Muscle of leg (tissue), 11 donors: ENCODE data around the gene LIMA1. TPM values are rescaled to one million over a fixed set of nuclear protein-coding genes. Genes with fewer than 3 reads are reported as not detected.

ENCODE experiments used
- DNase-seq: peaks from one replicate; pipeline ENCODE4 v3.0.0; 2013
- H3K27ac ChIP-seq: one replicate; pipeline ENCODE4 v1.5.1; 2013; ENCODE audit warnings: mild to moderate bottlenecking, low read length, control low read depth
- H3K27me3 ChIP-seq: one replicate; pipeline ENCODE4 v1.6.1; 2013; ENCODE audit warnings: low read length; ENCODE audit not compliant: control insufficient read depth, insufficient read depth
- H3K36me3 ChIP-seq: one replicate; pipeline ENCODE4 v1.6.1; 2013; ENCODE audit warnings: low read length; ENCODE audit not compliant: control insufficient read depth, insufficient read depth
- H3K4me1 ChIP-seq: one replicate; pipeline ENCODE4 v1.6.1; 2013; ENCODE audit warnings: low read length; ENCODE audit not compliant: control insufficient read depth, insufficient read depth
- H3K4me3 ChIP-seq: one replicate; pipeline ENCODE4 v1.5.1; 2013; ENCODE audit warnings: low read length, control low read depth
- H3K9me3 ChIP-seq: replicated peaks from 2 replicates; pipeline ENCODE4 v1.6.1; 2013; ENCODE audit warnings: low read depth, low read length; ENCODE audit not compliant: control insufficient read depth
- WGBS: methylation state at CpG from one replicate; pipeline ENCODE4 v1.1.5; 2013; ENCODE audit warnings: missing lambda C conversion rate; ENCODE audit not compliant: insufficient coverage; 5-methylcytosine and 5-hydroxymethylcytosine counted together
- polyA plus RNA-seq, 8 donors: library from polyadenylated mRNA; unstranded; fragments of 120-200 nt; gene quantifications; one replicate each; pipeline versions ENCODE4 v1.2.1 to v1.2.3, GENCODE V29; 2013; ENCODE audit warnings: inconsistent platforms in 1 of 8, low replicate concordance in 1 of 8; ENCODE audit not compliant: insufficient read length in 8 of 8, insufficient read depth in 1 of 8
- total RNA-seq: library from RNA; stranded (reverse); fragments of 120-200 nt; gene quantifications from one replicate; pipeline ENCODE4 v1.2.4, GENCODE V29; 2013

The LIMA1 gene
- total and polyA plus RNA-seq, 9 donors, result 89.5 to 125 (median 101) TPM

DNA sequence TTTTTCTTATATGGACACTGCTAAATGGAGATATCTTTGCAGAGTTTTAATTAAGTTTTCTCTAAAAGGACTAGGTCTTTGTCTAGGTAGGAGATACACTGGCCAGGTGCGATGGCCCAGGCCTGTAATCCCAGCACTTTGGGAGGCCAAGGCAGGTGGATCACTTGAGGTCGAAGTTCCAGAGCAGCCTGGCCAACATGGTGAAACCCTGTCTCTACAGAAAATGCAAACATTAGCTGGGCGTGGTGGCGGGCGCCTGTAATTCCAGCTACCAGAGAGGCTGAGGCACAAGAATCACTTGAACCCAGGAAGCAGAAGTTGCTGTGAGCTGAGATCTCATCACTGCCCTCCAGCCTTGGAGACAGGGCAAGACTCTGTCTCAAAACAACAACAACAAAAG lies 99.1 kb downstream of the LIMA1 start:
- H3K27ac ChIP-seq, result no peak overlapping the region
- peaks cover 35% of the 10 kb centered on the region for H3K4me1 ChIP-seq
- 90% methylated on average over 3 of the region's 5 CpGs for WGBS

DNA sequence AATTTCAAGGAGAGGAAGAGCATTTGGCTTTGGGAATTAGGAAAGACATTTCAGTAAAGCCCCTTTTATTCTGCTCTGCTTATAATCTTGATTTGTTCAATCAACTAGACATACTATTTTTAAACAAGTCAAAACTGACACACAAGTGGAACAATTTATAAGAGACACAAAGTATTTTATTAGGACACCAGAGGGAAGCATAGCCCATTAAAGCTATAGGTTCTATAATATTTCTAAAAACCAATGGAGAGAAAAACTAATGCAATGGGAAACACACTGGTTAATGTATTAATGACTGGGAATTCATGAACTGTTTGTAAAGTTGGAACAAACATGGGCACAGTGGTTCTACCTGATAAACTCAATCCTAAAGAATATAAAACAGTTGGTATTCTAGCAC lies 100.9 kb downstream of the LIMA1 start:
- Histone ChIP-seq H3K27me3 (no peaks in the 10 kb centered on the region), H3K4me1 (peaks cover 22% of the 10 kb centered on the region), H3K27ac (no peak overlapping the region), H3K36me3 (peaks cover 43% of the 10 kb centered on the region), H3K9me3 (no peaks in the 10 kb centered on the region), H3K4me3 (no peak overlapping the region)
- no peak for DNase-seq

More for the DNA sequence above, 99.1 kb downstream of the LIMA1 start:
- H3K36me3 ChIP-seq, result peaks cover 45% of the 10 kb centered on the region
- no peaks in the 10 kb centered on the region for H3K27me3 ChIP-seq
- H3K9me3 ChIP-seq, result no peaks in the 10 kb centered on the region
- no peak for DNase-seq
- no peak overlapping the region for H3K4me3 ChIP-seq

GRCh38 chr12:50181691-50182090 lies 101.6 kb downstream of the LIMA1 start:
- no peak overlapping the region for H3K27ac ChIP-seq
- 94% methylated on average over 4 of the region's 4 CpGs for WGBS
- DNase-seq, result no peak
- H3K36me3 ChIP-seq, result peaks cover 50% of the 10 kb centered on the region
- H3K4me3 ChIP-seq, result no peak overlapping the region
- no peaks in the 10 kb centered on the region for H3K27me3 ChIP-seq
- H3K9me3 ChIP-seq, result no peaks in the 10 kb centered on the region
- H3K4me1 ChIP-seq, result peaks cover 15% of the 10 kb centered on the region

DNA sequence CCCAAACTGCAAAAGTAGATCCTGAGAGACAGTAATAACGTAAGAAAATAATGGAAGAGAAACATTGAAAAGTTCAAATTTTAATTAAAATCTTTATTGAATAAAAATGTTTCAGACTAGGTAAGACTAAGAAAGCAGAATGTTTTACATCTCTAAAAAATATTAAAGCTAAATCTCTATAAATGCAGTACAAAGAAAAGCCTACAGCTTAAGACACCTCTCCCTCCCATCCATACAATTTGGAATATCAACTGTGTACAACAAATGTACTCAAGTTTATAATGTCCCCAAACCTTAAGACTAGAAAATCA lies 107.6 kb downstream of the LIMA1 start:
- Histone ChIP-seq H3K27me3 (no peaks in the 10 kb centered on the region), H3K36me3 (peaks cover 33% of the 10 kb centered on the region)
- WGBS, result no CpG with 5 or more reads among the region's 1 CpG

GRCh38 chr12:50174971-50175715 lies 108.2 kb downstream of the LIMA1 start:
- H3K27ac ChIP-seq, result peak overlapping the region; percentile 67
- peak; percentile 94 for DNase-seq
- no peaks in the 10 kb centered on the region for H3K4me1 ChIP-seq
- H3K4me3 ChIP-seq, result no peak overlapping the region
- peaks cover 1% of the 10 kb centered on the region for H3K9me3 ChIP-seq
- no peaks in the 10 kb centered on the region for H3K27me3 ChIP-seq
- 56% methylated on average over 6 of the region's 16 CpGs for WGBS
- peaks cover 28% of the 10 kb centered on the region for H3K36me3 ChIP-seq

More for the DNA sequence above, 107.6 kb downstream of the LIMA1 start:
- Histone ChIP-seq H3K4me1 (no peaks in the 10 kb centered on the region), H3K4me3 (no peak overlapping the region), H3K9me3 (no peaks in the 10 kb centered on the region), H3K27ac (no peak overlapping the region)
- no peak for DNase-seq

DNA sequence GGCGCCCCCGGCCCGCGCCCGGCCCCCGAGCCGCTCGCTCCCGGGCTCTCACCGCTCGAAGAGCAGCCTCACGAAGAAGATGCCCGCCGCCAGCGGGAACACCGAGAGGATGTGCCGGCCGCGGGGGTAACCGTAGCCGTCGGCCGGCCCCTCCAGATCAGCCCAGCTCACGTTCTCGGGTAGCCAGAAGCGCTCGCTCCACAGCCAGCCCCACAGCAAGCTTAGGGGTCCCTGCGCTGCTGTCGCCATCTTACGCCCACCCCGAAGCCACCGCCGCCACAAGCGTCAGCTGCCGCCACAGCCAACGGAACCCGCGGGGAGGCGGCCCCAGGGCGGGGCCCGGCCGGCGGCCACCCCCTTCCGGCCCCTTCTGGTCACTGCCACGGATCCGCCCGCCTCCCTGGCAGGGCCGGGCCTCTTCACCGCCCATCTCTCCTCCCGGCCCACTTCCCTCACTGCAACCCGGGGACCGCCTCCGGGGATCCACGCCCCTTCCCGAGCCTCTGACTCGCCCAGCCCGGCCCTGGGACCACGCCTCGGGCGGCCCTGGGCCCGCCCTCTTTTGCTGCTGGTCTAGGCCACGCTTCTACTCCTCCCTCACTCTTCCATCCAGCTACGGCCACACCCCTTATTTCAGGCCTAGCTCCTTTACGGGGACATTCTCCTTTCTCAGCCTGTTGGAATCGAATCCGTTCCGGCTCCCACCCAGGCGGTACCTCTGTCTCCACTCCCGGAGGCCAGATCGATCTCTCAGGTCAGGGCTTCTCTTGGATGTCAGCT lies 116.1 kb downstream of the LIMA1 start, which contains the start of gene CERS5:
TSS of gene CERS5 (minus strand) at position 321 of the 780 bp plus-strand sequence. CDS start at position 249, 72 bp downstream.
- Histone ChIP-seq H3K4me3 (peak within 1 kb of the TSS; percentile 96), H3K27me3 (no peaks in the 10 kb centered on the region), H3K27ac (peak within 1 kb of the TSS; percentile 99), H3K9me3 (peaks cover 7% of the 10 kb centered on the region), H3K36me3 (no peaks in the 10 kb centered on the region), H3K4me1 (peaks cover 8% of the 10 kb centered on the region)
- peak; percentile 100 for DNase-seq
- under 1% methylated on average over 70 of the region's 70 CpGs for WGBS

DNA sequence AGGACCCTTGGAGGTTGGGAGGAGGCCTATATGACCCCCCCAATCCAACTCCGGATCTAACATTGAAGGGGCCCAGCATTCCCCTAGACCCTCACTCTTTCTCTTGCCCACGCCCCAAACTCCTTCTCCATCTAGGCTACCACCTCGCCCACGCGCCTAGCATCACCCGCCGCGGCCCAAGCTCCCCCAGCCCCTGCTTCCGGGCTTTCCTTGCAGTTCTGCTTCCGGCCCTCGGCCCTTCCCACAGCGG lies 116.6 kb downstream of the LIMA1 start:
- WGBS, result 0% methylated on average over 12 of the region's 12 CpGs
- peaks cover 7% of the 10 kb centered on the region for H3K9me3 ChIP-seq
- peak overlapping the region; percentile 96 for H3K4me3 ChIP-seq
- peaks cover 8% of the 10 kb centered on the region for H3K4me1 ChIP-seq
- DNase-seq, result no peak
- no peaks in the 10 kb centered on the region for H3K36me3 ChIP-seq
- H3K27ac ChIP-seq, result peak overlapping the region; percentile 99
- no peaks in the 10 kb centered on the region for H3K27me3 ChIP-seq

- DNase-seq, result no peak
- H3K36me3 ChIP-seq, result no peaks in the 10 kb centered on the region
- H3K27me3 ChIP-seq, result no peaks in the 10 kb centered on the region
- no peak overlapping the region for H3K4me3 ChIP-seq
- peaks cover 4% of the 10 kb centered on the region for H3K9me3 ChIP-seq
- H3K4me1 ChIP-seq, result peaks cover 8% of the 10 kb centered on the region
- WGBS, result 91% methylated on average over 11 of the region's 20 CpGs
- no peak overlapping the region for H3K27ac ChIP-seq
Observed at GRCh38 chr12:50164963-50165362, 118.4 kb downstream of the LIMA1 start.

DNA sequence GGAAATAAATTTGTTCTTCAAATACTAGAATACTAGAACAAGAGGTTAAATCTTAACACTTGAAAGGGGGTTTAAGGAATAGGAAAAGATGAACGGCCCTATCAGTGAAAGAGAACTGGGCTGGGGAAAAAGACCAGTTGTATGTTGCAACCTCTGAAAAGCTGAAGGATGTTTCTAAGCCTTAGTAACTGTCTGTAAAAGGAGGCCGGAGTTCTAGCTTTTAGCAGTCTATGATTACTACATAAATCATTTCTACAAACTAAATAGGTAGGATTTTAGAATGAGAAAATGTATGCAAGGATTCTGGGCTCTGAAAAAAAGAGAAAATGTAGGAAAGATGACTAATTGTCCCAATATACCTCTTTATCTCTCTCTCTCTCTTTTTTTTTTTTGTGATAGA lies 121.1 kb downstream of the LIMA1 start:
- DNase-seq, result no peak
- Histone ChIP-seq H3K27ac (no peak overlapping the region), H3K4me3 (no peak overlapping the region), H3K36me3 (no peaks in the 10 kb centered on the region), H3K27me3 (no peaks in the 10 kb centered on the region), H3K4me1 (no peaks in the 10 kb centered on the region), H3K9me3 (no peaks in the 10 kb centered on the region)
- WGBS, result no CpG with 5 or more reads among the region's 2 CpGs

GRCh38 chr12:50160643-50161042 lies 122.7 kb downstream of the LIMA1 start:
- H3K27ac ChIP-seq, result no peak overlapping the region
- no peaks in the 10 kb centered on the region for H3K9me3 ChIP-seq
- peaks cover 3% of the 10 kb centered on the region for H3K36me3 ChIP-seq
- DNase-seq, result no peak
- no peak overlapping the region for H3K4me3 ChIP-seq
- H3K27me3 ChIP-seq, result no peaks in the 10 kb centered on the region
- no peaks in the 10 kb centered on the region for H3K4me1 ChIP-seq
